Epithelial cell of proximal tubule (primary cell): ENCODE measurements around the gene NECTIN1. TPM values are rescaled to one million over a fixed set of nuclear protein-coding genes. Genes with fewer than 3 reads are reported as not detected.

Experiments
- DNase-seq: peaks from one replicate; pipeline ENCODE4 v3.0.0-alpha.2; 2011; ENCODE audit warnings: low read depth
- H3K4me3 ChIP-seq: 2 replicates; pipeline ENCODE4 v1.5.1; 2011; ENCODE audit warnings: low read depth, mild to moderate bottlenecking, low read length
- CTCF ChIP-seq: conservative IDR thresholded peaks from 2 replicates; pipeline ENCODE4 v1.5.1; 2012; ENCODE audit warnings: low read depth, mild to moderate bottlenecking, low read length
- total RNA-seq: library from RNA; depleted of rRNA; stranded (reverse); fragments of >200 nt; gene quantifications from 2 replicates; pipeline ENCODE4 v1.2.3, GENCODE V29; 2015

Gene NECTIN1
- total RNA-seq, 1 donor from 2014 or later: 4.7 TPM

DNA sequence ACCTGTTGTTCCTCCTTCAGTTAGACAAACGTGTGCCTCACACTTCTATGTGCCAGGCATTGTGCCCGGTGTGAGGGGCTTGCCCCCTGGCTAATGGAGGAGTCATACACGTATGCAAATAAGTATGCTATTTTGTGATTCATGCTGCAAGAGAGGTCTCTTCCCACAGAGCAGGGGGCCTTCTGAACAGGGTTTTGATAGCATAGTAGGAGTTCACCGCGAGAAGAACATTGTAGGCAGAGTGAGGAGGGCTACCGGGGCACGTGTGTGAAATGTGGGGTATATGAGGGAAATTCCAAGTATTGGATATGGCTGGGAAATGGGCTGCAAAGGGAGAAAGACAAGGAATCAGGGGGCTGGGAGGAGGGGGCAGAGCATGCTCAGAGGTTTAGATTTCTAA is 84.5 kb downstream of the NECTIN1 start:
- TF ChIP-seq CTCF: no peak
- H3K4me3 ChIP-seq: no peak overlapping the region
- no peak for DNase-seq

DNA sequence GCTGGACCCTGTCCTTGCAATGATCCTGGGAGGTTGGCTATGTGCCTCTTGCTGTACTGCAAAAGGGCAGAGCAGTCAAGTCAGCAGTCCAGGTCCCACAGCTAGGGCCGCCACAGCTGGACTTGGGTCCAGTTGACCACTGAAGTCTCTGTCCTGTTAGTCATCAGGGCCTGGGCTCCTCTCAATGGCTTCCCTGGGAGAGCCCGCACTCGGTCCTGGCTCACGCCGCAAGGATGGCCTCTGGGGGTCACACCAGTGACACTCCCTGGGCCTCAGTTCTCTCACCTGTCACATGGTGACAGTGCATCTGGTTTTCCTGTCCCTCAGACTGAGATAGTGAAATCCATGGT is 85.1 kb downstream of the NECTIN1 start:
- TF ChIP-seq CTCF: no peak
- DNase-seq: no peak
- H3K4me3 ChIP-seq: no peak overlapping the region

- no peak overlapping the region for H3K4me3 ChIP-seq
- TF ChIP-seq CTCF: no peak
- DNase-seq: no peak
These were observed 85.7 kb downstream of the NECTIN1 start for GRCh38 chr11:119643212-119643875.

- no peak for DNase-seq
- no peak overlapping the region for H3K4me3 ChIP-seq
- peak; percentile 67 for TF ChIP-seq CTCF
These were observed 86.8 kb downstream of the NECTIN1 start for GRCh38 chr11:119641983-119642745.

DNA sequence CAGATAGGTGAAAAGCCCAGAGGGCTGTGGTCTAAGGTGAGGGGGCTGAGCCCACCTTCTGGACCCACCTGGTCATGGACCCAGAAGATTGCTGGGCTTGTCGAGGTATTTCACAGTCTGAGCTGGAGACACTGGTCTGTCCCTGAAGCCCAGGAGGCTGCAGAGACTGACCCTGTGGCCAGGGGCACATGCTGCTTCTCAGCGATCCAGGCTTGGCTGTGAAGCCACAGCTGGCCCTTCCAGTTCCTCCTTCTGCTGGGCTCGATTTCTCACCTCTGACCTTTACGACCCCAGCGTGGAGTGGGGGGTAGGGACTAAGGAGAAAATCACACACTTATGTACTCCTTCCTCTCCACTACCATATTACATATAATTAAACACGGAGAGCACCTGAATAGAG is 88.5 kb downstream of the NECTIN1 start:
- no peak for DNase-seq
- H3K4me3 ChIP-seq: no peak overlapping the region
- TF ChIP-seq CTCF: no peak

DNA sequence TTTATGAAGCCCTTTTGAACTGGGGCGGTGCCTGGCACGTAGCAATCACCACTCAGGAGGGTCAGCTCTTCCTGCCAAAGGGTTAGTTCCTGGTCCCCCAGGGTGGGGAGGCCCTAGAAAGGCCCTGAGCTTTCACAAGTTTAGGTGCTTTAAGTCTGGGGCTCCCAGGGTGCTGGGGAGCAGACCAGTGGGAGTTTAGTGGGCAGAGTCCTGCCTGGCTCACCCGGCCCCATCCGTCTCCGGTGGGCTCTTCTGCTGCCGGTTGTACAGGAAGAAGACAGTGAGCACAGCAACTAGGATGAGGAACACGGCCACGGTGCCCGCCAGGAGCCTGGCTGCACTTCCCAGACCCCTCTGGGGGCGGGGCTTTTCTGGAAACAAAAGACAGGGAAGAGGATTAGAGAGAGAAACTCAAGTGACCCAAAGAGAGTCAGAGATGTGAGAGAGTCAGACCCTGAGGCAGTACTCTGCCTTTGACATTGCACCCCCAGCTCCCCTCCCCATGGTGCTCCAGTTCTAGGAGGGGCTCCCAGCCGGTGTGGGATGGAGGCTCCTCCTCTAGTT is 89.3 kb downstream of the NECTIN1 start:
- no peak for DNase-seq
- TF ChIP-seq CTCF: no peak
- no peak overlapping the region for H3K4me3 ChIP-seq
